ENCODE measurements around the gene RABGGTB.
"Not testable (repeated sequence)": the region's sequence is repeated elsewhere in the genome, so short reads cannot be mapped to it uniquely, and the experiment has no call there.

RABGGTB gene

DNA sequence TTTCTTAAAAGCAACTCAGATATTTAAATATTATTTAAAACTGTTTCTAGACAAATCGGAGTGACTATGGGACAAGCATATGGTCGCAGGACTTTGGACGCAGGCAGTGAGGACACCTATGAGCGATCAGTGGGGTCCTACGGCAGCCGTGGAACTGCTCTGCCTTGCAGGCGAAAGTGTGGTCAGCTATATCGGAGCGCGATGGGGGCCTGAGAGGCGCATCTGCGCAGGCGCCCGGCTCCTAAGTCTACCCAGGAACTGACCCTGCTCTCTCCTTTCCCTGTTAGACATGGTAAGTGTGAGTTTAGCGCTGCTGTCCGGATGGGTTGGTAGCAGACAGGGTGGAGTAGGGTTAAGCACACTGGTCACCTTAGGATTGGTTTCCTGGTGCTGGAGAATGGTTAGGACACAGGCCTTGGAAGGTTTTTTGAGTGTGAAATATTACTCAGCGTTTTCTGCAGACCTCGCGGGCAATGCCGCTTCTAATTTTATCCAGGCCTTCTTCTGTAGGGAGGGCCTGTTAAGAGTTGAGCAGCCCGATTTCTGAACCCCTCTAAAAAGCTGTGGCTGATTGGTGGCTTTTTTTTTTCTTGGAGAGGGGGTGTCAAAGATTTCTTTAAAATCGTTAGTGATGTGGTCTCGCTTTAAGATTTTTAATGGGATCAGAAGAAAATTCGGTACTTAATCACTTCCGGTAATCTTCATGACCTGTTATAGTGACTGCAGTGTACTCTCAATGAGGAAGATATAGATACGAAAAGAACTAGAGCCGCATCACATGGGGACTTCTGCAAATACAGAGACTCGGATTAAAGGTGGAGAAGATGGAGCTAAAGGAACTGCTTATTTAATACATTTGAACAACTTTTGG, at the start of gene RABGGTB:
TSS of gene RABGGTB (plus strand) at position 274 of the 871 bp plus-strand sequence. CDS start at position 290, 16 bp downstream.
- peak; percentile 97 for DNase-seq

DNA sequence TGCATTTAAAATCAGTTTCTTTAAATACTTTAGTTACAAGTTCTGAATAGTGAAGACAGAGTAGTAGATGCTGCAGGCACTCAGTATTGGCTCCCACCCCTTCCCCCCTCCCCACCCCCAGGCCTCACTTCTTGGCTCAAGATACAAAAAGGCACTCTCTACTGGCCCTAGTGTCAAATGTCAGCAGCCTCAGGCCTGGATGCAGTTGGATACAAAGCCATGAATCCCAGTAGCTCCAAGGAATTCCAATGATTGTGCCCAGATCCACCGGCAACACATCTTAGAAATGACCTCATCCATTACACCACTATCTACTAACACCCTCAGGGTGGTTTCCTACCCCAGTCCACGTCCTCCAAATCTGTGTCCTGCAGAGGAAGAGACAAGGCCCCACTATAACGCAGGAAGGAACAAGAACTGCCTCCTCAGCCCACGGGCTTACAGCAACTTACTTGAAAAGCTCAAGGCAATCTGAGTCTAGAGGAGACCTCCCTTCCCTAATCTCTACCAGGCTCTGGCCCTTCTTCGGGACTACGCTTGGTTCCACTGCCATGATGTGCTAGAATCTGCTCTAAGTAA, 43.9 kb upstream of the RABGGTB start:
- no peak for DNase-seq

DNA sequence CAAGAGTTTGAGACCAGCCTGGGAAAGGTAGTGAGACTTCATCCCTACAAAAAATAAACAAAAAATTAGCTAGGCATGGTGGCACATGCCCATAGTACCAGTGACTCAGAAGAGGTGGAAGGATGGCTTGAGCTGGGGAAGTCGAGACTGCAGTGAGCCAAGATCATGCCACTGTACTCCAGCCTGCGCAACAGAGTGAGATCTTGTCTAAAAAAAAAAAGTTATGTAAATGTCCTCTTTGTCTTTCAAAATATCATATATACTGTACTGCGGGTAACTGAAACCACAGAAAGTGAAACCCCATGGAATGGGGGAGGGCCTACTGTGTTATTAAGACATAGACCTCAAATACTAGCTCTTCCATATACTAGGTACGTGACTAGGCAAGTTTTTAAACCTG, 40.8 kb upstream of the RABGGTB start:
- no peak for DNase-seq

DNA sequence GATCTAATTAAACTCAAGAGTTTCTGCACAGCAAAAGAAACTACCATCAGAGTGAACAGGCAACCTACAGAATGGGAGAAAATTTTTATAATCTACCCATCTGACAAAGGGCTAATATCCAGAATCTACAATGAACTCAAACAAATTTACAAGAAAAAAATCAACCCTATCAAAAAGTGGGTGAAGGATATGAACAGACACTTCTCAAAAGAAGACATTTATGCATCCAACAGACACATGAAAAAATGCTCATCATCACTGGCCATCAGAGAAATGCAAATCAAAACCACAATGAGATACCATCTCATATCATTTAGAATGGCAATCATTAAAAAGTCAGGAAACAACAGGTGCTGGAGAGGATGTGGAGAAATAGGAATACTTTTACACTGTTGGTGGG, 28.8 kb upstream of the RABGGTB start:
- DNase-seq = not testable (repeated sequence)

DNA sequence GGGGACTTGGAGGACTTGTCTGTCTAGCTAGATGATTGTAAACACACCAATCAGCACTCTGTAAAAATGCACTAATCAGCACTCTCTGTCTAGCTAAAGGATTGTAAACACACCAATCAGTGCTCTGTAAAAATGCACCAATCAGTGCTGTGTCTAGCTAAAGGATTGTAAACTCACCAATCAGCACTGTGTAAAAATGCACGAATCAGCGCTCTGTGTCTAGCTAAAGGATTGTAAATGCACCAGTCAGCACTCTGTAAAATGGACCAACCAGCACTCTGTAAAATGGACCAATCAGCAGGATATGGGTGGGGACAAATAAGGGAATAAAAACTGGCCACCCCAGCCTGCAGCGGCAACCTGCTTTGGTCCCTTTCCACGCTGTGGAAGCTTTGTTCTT, 27.5 kb upstream of the RABGGTB start:
- not testable (repeated sequence) for DNase-seq

DNA sequence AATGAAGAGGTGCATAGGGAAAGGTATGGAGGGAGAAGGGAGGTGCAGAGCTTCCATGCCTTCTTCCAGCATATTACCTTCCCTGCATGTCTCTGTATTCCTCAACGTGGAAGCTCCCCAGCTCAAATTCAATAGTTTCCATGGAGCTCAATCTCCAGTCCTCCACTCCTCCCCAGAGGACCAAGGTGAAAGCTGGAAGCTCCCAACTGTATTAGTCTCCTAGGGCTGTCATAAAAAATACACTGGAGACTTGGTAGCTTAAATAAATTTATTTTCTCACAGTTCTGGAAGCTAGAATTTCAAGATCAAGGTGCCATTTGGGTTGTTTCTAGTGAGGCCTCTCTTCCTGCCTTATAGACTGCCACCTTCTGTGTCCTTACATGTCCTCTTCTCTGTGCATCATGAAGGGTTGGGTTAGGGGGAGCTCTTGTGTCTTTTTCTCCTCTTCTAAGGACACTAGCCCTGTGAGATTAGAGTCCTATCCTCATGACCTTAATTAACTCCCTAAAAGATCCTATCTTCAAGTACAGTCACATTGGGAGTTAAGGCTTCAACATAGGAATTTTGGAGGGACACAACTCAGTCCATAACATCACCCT, 21.9 kb upstream of the RABGGTB start:
- DNase-seq = no peak

DNA sequence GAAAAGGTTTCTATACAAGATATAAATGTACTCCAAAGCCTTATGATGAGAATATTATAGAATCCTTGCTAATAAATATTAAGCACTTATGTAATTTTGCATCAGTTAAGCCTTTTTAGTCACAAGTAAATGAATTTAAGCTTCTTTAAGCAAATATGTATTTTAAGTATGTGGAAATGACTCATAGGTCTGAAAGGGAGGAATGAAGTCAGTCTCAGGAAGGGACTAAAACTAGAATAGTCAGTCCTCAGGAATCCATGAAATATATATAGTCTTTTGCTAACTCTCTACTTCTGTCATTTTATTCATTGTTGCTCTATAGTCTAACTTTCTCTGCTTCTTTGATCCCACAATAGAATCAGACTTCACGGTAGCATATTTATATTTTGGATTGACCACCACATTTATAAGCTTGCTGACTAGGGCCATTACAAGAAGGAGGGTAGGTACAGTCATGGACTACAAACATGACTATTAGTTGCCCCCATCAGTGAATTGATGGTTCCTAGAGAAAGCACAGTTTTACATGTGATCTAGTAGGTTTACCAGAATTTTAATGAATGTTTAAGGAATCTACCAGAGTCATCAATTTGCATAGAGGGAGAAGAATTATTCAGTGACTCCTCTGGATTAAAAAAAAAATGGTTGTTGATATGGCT, 20.2 kb upstream of the RABGGTB start:
- no peak for DNase-seq

DNA sequence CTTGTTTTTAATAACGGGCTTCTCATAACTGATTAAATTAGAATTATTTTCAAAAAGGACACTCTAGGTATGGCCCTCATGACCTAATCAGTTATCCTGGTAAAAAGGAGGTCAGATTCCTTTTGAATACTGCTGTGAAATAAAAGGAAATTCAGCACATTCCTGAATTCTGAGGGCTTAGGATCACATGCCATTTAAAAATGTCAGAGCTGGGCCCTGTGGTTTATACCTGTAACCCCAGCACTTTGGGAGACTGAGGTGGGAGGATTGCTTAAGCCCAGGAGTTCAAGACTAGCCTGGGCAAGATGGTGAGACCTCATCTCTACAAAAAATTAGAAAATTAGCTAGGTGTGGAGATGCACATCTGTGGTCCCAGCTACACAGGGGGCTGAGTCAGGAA, 18.0 kb upstream of the RABGGTB start:
- no peak for DNase-seq

DNA sequence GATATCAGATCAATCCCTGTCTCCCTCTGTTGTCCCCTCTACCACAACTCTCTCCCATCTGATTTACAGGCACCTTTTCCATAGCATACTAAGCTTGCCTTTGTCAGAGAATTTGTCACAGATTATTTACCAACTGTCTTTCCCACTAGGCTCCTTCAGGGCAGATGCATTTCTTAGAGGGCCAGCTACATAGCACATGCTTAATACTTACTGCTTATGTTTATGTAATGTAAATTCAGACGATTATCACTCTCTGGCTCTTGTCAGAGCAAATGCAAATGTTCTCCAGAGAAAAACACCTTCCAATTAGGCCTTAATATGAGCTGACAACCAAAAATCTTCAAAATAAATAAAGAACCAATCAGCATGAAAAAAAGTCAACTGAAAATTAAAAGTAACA, 15.3 kb upstream of the RABGGTB start:
- no peak for DNase-seq

DNA sequence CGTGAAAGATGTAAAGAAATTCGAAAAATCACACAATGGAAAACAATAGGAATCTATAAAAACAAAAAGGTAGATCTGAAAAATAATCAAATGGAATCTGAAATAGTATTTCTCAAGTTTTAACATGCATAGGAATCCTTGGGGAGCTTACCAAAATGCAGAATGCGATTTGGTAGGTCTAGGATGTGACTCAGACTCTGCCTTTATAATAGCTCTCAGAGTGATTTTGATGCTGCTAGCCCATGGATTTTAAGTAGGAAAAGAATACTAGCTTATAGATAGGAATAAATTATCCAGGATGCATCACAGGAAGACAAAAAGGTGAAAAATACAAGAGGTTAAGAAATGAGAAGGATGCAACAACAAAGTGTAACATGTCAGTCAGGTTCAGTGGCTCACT, 14.1 kb upstream of the RABGGTB start:
- DNase-seq = no peak

DNA sequence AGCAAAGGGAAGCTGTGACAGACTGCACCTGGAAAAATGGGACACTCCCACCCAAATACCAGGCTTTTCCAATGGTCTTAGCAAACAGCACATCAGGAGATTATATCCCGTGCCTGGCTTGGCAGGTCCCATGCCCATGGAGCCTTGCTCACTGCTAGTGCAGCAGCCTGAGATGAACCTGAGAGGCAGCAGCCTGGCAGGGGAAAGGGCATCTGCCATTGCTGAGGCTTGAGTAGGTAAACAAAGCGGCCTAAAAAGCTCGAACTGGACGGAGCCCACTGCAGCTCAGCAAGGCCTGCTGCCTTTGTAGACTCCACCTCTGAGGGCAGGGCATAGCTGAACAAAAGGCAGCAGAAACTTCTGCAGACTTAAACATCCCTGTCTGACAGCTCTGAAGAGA, 8.2 kb upstream of the RABGGTB start:
- not testable (repeated sequence) for DNase-seq

DNA sequence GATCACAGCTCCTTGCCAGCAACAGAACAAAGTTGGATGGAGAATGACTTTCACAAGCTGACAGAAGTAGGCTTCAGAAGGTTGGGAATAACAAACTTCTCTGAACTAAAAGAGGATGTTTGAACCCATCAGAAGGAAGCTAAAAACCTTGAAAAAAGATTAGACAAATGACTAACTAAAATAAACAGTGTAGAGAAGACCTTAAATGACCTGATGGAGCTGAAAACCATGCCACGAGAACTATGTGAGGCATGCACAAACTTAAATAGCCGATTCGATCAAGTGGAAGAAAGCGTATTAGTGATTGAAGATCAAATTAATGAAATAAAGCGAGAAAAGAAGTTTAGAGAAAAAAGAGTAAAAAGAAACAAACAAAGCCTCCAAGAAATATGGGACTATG, 7.4 kb upstream of the RABGGTB start:
- not testable (repeated sequence) for DNase-seq

DNA sequence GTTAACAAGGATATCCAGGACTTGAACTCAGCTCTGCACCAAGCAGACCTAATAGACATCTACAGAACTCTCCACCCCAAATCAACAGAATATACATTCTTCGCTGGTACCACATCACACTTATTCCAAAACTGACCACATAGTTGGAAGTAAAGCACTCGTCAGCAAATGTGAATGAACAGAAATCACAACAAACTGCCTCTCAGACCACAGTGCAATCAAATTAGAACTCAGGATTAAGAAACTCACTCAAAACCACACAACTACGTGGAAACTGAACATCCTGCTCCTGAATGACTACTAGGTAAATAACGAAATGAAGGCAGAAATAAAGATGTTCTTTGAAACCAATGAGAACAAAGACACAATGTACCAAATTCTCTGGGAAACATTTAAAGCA, 5.9 kb upstream of the RABGGTB start:
- DNase-seq = not testable (repeated sequence)

DNA sequence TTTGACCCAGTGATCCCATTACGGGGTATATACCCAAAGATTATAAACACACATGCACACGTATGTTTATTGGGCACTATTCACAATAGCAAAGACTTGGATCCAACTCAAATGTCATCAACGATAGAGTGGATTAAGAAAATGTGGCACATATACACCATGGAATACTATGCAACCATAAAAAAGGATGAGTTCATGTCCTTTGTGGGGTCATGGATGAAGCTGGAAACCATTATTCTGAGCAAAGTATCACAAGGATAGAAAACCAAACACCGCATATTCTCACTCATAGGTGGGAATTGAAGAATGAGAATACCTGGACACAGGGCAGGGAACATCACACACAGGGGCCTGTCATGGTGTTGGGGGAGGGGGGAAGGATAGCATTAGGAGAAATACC, 2.1 kb upstream of the RABGGTB start:
- not testable (repeated sequence) for DNase-seq

DNA sequence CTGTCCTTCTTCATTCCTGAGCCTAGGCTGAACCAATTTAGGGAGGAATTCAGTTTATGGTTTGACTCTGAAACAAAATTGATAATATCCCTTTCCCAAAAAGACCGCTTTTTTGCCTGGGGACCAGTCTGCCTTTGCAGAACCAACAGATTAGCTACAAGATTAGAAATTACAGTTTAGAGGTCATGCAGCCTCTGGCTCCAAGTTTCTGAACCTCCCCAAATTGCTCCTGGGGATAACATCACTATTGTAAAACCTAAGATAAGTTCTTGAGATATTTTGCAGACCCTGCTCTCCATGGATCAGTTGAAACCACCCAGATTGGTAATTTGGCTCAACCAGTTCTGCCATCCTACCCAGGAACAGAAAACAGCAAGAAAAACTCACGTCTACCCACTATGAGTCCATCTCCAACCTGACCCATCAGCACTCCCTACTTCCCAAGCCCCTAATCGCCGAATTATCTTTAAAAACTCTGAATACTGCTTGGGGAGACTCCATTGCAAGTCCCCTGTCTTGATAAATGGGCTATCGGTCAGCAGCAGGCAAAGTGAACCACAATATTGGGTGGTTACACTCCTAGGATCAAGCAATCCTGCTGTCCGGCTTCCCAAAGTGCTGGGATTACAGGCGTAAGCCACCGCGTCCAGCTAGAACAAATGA, 605 bp upstream of the RABGGTB start:
- peak; percentile 41 for DNase-seq

DNA sequence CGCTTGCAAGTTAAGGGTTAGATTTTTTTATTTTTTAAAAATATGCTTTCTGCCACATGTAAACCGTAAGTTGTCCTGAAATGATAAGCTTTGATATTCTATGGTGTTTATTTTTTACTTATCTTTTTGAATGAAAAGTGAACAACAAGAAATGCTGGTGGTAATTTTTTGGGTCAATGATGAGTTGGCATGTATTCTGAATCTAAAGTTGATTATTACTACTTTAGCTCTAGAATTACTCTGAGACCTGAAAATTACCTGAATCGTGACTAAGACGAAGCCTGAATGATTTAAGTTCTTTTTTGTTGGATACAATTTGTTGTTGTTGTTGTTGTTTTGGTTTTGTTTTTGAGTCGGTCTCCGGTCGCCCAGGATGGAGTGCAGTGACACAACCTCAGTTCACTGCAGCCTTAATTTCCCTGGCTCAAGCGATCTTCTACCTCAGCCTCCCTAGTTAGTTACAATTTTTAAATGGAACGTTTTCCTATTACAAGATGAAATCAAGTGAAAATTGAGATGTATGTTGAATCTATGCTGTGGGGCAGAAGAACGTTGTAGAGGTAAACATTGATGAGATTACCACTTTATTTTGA, 941 bp downstream of the RABGGTB start:
- DNase-seq = no peak

DNA sequence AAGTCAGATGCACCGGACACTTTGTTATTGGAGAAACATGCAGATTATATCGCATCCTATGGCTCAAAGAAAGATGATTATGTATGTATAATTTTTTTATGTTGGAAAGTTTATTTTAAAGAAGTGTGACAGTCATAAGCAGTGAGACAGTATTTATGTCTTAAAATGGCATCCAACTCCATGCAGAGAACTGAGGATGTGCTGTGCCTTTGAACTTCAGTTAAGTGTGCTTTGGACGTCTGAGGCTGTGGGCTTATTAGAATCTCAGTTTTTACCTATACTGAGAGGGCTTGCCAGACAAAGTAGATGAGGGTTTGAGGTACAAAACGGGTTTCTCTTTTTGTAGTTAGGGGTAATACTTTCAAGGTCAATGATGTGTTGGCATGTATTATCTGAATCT, 1.5 kb downstream of the RABGGTB start:
- no peak for DNase-seq

DNA sequence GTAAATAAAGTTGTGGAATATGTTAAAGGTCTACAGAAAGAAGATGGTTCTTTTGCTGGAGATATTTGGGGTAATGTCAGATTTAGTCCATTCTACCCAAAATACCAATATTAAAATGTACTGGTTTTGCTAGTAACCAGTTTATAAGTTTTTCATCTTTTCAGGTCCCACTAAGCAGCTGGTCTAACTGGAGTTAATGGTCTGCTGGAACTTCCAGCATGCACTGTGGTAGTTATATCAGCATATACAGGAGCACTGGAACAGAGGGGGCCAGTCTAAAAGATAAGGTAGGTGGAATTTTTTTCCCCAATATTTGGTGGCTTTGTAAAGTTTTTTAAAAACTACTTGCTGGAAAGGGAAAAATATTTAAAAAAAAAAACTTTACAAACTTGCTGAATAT, 3.9 kb downstream of the RABGGTB start:
- DNase-seq = no peak

DNA sequence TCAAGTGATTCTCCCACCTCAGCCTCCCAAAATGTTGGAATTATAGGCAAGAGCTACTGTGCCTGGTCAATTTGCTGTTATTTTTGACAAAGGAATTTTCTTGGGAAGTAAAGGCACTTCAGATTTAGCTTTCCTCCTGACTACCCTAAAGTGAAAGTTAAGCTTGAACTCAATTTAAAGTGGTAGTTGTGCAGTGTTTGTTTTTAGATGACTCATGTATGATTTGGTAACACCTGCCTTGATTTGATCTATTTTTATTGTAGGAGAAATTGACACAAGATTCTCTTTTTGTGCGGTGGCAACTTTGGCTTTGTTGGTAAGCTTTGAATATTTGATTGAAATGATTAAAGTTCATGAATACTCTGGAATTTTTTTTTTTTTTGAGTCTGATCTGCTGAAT, 5.0 kb downstream of the RABGGTB start:
- peak; percentile 6 for DNase-seq

DNA sequence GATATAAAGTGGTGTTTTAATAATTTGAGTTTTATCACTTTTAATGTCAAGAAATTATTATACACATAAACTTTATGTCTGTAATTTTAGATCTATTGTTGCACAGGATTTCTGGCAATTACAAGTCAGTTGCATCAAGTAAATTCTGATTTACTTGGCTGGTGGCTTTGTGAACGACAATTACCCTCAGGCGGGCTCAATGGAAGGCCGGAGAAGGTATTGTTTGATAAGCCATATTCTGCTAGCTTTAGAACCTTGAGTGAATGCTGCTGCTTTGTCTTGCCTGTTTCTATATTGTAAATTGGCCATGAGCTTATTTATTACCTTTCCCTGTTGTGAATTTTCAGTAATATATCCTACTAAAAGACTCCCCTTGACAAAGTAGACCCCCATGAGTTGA, 6.0 kb downstream of the RABGGTB start:
- no peak for DNase-seq

DNA sequence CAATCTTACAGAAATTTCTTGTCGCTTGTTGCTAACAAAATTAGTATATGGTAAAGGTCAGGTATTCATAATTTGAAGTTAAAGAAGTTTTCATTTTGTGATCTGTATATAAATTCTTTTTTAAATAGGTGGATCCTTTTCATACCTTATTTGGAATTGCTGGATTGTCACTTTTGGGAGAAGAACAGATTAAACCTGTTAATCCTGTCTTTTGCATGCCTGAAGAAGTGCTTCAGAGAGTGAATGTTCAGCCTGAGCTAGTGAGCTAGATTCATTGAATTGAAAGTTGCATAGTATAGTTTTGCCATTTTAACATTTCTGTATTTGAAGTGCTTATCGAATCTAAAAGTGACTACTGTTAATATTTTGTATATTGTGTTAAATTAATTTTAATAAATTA, 8.3 kb downstream of the RABGGTB start:
- DNase-seq = no peak

DNA sequence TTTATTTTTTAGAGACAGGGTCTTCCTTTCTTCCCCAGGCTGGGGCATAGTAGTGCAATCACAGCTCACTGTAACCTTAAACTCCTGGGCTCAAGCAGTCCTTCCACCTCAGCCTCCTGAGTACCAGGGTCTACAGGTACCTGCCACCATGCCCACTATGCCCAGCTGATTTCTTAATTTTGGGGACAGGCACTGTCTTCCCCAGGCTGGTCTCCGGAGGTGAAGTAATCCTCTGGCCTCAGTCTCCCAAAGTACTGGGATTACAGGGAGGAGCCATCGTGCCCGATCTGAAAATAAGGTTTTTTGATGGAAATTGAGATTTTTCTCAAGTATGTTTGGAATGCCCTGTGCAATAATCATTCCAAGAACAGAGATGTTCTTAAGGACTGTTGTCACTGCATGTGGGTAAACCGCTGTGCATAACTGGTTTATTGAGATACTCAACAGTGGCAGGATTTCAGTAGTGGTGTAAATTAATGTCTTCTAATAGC, 9.7 kb downstream of the RABGGTB start:
- no peak for DNase-seq
